ENCODE measurements around the gene PROX1. TPM values are rescaled to one million over a fixed set of nuclear protein-coding genes. Genes with fewer than 3 reads are reported as not detected.

PROX1 gene
- total RNA-seq, 2 experiments from 2014 or later, result 0.02 to 0.17 TPM

DNA sequence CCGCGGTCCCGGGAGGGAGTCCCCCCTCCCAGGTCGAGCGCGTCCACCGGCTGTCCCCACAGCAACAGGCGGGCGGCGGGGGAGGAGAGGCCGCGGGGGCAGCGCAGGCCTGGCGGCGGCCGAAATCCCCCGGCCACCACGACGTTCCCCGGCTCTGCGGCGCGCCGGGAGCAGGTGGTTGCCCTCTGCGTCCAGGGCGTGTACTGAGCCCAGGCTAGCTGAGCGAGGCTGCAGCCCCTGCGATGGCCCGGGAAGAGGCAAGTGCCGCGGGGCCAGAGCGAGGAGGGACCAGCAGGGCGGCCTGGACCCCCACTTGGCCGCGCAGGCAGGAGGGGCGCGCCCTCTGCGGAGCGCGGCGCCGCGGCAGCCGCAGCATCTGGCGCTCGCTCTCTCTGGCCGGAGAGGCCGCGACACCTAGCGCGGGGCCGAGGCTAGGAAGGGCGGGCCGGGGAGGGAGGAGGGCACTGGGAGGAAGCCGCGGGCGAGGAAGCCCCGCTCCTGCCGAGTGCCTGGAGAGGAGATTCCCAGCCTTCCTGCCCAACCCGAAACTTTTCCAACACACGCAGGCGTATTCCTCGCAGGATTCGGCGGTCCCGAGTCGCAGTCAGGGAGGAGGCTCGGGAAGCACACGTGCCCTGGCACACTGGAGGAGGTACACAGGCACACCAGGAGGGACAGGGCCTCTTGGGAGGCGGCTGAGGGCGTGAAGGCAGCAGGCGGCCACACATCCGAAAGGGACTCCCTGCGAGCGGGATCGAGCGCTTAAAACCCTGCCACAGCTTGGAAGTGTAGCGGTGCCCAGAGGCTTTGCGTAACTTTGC is 4.9 kb upstream of the PROX1 start:
- no peak overlapping the region for H3K4me3 Mint-ChIP-seq
- H3K27me3 Mint-ChIP-seq, result peaks cover 79% of the 10 kb centered on the region
- peaks cover 9% of the 10 kb centered on the region for H3K36me3 Mint-ChIP-seq
- no peaks in the 10 kb centered on the region for H3K9me3 Mint-ChIP-seq
- intact Hi-C loops (cut with micrococcal nuclease), result loop anchor here (10.0 kb wide), 1 partner anchor 298 kb away; no protein-coding TSS in a partner anchor
- H3K4me1 Mint-ChIP-seq (ENCODE audit: low read depth), result peaks cover 23% of the 10 kb centered on the region
- ChIA-PET CTCF (no interaction called here), POLR2A (no interaction called here)
- H3K27ac Mint-ChIP-seq, result no peak overlapping the region
- no peak for DNase-seq

GRCh38 chr1:213983493-213984386 is 4.0 kb upstream of the PROX1 start:
- peaks cover 30% of the 10 kb centered on the region for H3K4me1 Mint-ChIP-seq (ENCODE audit: low read depth)
- peaks cover 9% of the 10 kb centered on the region for H3K36me3 Mint-ChIP-seq
- CTCF ChIA-PET, result no interaction called here
- intact Hi-C loops (cut with micrococcal nuclease), result loop anchor here (10.0 kb wide), 1 partner anchor 299 kb away; no protein-coding TSS in a partner anchor
- H3K27me3 Mint-ChIP-seq, result peaks cover 80% of the 10 kb centered on the region
- H3K4me3 Mint-ChIP-seq, result no peak overlapping the region
- H3K27ac Mint-ChIP-seq, result no peak overlapping the region
- no peak for DNase-seq
- H3K9me3 Mint-ChIP-seq, result no peaks in the 10 kb centered on the region
- POLR2A ChIA-PET, result no interaction called here

DNA sequence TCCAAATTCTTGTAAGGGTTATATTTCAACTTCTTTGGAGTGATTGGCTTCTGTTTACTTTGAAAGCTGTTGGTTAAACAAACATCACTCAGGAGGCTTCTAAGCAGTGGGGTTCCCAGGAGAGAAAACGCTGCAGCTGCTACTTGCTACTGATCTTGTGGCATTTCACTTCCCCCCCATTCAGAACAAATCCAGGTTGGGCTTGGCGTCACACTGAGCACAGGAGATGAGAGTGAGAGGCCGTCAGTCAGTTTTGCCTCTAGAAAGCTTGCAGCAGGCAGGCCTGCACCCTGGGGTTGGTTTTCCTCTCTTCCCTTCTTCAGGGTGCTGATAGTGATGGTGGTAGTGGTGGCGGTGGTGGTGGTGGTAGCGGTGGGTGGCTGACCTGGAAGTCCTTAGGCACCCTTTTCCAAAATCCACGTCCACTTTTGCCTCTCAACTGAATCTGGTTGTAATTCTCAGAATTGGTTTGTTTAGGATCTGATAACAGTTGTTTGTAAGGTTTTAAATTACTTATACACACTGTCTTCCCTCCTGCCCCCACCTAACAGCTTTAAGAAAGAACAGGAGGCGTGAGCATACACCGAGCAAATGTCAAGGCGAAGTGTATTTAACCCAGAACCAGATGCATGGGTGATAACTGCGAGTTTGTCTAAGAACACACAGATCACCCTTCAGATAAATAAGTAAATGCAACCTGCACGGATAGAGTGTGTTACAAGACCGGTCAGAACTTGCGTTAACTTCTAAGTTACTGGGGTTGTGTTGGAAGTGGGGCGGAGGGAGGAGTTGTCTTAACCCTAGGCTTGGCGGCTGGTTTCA is 3.2 kb upstream of the PROX1 start:
- peaks cover 34% of the 10 kb centered on the region for H3K4me1 Mint-ChIP-seq (ENCODE audit: low read depth)
- CTCF ChIA-PET, result no interaction called here

GRCh38 chr1:213985209-213986019 is 2.4 kb upstream of the PROX1 start:
- no peak overlapping the region for H3K4me3 Mint-ChIP-seq
- H3K27me3 Mint-ChIP-seq, result peaks cover 84% of the 10 kb centered on the region
- intact Hi-C loops (cut with micrococcal nuclease), result loop anchor here (10.0 kb wide), 1 partner anchor 301 kb away; no protein-coding TSS in a partner anchor
- CTCF ChIA-PET, result interaction anchor here (0.7 kb wide), 1 partner anchor 276 kb away, joined by 3 read pairs; no protein-coding TSS in a partner anchor
- peaks cover 35% of the 10 kb centered on the region for H3K4me1 Mint-ChIP-seq (ENCODE audit: low read depth)
- H3K36me3 Mint-ChIP-seq, result peaks cover 5% of the 10 kb centered on the region
- H3K9me3 Mint-ChIP-seq, result no peaks in the 10 kb centered on the region
- no peak overlapping the region for H3K27ac Mint-ChIP-seq
- no peak for DNase-seq
- POLR2A ChIA-PET, result no interaction called here

More for the DNA sequence above, 3.2 kb upstream of the PROX1 start:
- POLR2A ChIA-PET, result no interaction called here
- H3K27ac Mint-ChIP-seq, result no peak overlapping the region
- H3K27me3 Mint-ChIP-seq, result peaks cover 80% of the 10 kb centered on the region
- H3K36me3 Mint-ChIP-seq, result peaks cover 5% of the 10 kb centered on the region
- intact Hi-C loops (cut with micrococcal nuclease), result loop anchor here (10.0 kb wide), 1 partner anchor 300 kb away; no protein-coding TSS in a partner anchor
- H3K4me3 Mint-ChIP-seq, result no peak overlapping the region
- H3K9me3 Mint-ChIP-seq, result no peaks in the 10 kb centered on the region
- no peak for DNase-seq

GRCh38 chr1:213986020-213986924 is 1.5 kb upstream of the PROX1 start:
- CTCF ChIA-PET, result interaction anchor here (0.7 kb wide), 1 partner anchor 276 kb away, joined by 3 read pairs; no protein-coding TSS in a partner anchor
- Mint-ChIP-seq H3K9me3 (no peaks in the 10 kb centered on the region), H3K36me3 (peaks cover 5% of the 10 kb centered on the region), H3K4me1 (ENCODE audit: low read depth) (peaks cover 35% of the 10 kb centered on the region), H3K4me3 (no peak overlapping the region), H3K27ac (no peak overlapping the region), H3K27me3 (peaks cover 84% of the 10 kb centered on the region)
- intact Hi-C loops (cut with micrococcal nuclease), result loop anchor here (10.0 kb wide), 1 partner anchor 301 kb away; no protein-coding TSS in a partner anchor
- no peak for DNase-seq
- POLR2A ChIA-PET, result no interaction called here

- no peaks in the 10 kb centered on the region for H3K9me3 Mint-ChIP-seq
- peaks cover 82% of the 10 kb centered on the region for H3K27me3 Mint-ChIP-seq
- H3K4me1 Mint-ChIP-seq (ENCODE audit: low read depth), result peaks cover 35% of the 10 kb centered on the region
- ChIA-PET POLR2A (no interaction called here), CTCF (no interaction called here)
- no peak for DNase-seq
- intact Hi-C loops (cut with micrococcal nuclease), result loop anchor here (10.0 kb wide), 1 partner anchor 302 kb away; no protein-coding TSS in a partner anchor
- H3K27ac Mint-ChIP-seq, result no peak overlapping the region
- H3K36me3 Mint-ChIP-seq, result peaks cover 5% of the 10 kb centered on the region
- no peak overlapping the region for H3K4me3 Mint-ChIP-seq
These were observed 885 bp upstream of the PROX1 start for GRCh38 chr1:213986925-213987250.

DNA sequence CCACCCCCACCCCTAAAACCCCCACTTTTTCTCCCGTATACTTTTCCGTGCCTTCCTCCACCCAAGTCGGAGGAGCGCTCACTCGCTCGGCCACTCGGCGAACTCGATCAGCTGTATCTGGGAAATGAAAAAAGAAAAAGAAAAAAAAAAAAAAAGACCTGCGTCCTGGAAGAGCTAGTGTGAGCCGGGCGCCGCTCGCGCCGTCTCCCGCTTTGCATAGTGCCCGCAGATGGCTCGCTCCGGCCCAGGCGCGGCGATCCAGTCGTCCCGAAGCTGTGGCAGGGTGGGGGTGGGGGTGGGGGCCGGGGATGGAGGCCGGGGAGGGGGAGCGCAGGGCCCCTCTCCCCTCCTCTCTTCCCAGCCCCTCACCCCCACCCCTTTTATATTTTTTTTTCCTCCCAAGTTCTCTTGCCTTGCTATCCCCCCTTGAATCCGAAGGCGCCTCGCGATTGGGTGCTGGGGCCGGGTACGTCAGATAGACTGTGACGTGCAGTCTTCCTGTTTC is 299 bp upstream of the PROX1 start:
- Mint-ChIP-seq H3K4me3 (peak overlapping the region; percentile 80), H3K36me3 (peaks cover 3% of the 10 kb centered on the region), H3K9me3 (no peaks in the 10 kb centered on the region), H3K27me3 (peaks cover 81% of the 10 kb centered on the region), H3K4me1 (ENCODE audit: low read depth) (peaks cover 32% of the 10 kb centered on the region), H3K27ac (no peak overlapping the region)
- ChIA-PET CTCF (no interaction called here), POLR2A (no interaction called here)
- no peak for DNase-seq
- intact Hi-C loops (cut with micrococcal nuclease), result loop anchor here (10.0 kb wide), 1 partner anchor 303 kb away; no protein-coding TSS in a partner anchor

GRCh38 chr1:213988507-213989001 is 781 bp downstream of the PROX1 start:
- DNase-seq, result no peak
- ChIA-PET CTCF (no interaction called here), POLR2A (no interaction called here)
- Mint-ChIP-seq H3K27me3 (peaks cover 80% of the 10 kb centered on the region), H3K36me3 (peaks cover 3% of the 10 kb centered on the region), H3K27ac (no peak overlapping the region), H3K4me1 (ENCODE audit: low read depth) (peaks cover 32% of the 10 kb centered on the region), H3K4me3 (peak overlapping the region; percentile 80), H3K9me3 (no peaks in the 10 kb centered on the region)
- intact Hi-C loops (cut with micrococcal nuclease), result loop anchor here (10.0 kb wide), 1 partner anchor 304 kb away; no protein-coding TSS in a partner anchor

DNA sequence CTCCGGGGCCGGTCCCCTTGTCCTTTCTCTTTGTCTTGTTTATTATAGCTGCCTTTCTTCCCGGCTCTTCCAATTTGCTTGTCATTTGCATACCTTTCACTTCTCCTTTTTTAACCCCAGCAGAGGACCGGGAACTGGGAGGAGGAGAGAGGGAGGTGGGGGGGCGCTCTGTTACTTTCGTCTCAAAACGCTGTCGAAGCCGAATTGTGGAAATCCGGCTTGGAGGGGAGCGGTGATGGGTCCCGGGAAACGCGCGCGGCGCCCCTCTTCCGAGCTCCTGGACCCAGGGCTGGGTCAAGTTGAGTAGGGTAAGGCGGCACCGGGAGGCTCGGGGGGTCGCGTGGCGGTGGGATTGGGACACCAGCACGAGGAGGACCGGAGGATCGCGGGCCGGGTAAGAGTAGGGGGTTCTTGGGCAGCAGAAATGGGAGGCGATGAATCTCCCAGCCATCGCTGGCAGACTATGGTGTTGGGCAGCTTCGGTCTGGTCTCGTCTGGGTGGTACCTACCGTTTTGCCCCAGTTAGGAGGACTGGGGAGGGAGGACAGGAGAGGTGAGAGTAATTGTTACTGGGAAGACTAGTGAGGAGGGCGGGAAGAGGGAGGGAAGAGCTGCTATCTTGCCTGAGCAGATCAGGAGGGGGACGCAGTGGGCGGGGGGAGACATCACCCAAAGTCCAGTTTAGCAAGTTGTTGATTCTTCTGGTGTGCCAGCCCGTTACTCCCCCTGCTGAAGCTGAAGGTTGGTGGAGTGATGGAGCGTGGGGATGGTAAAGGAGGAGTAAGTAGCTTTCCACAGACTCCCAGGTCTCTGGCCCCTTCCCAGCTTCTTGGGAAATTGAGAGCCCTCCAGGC is 1.5 kb downstream of the PROX1 start:
- DNase-seq, result no peak
- POLR2A ChIA-PET, result no interaction called here
- intact Hi-C loops (cut with micrococcal nuclease), result loop anchor here (10.0 kb wide), 1 partner anchor 304 kb away; no protein-coding TSS in a partner anchor
- no peak overlapping the region for H3K27ac Mint-ChIP-seq
- H3K27me3 Mint-ChIP-seq, result peaks cover 73% of the 10 kb centered on the region
- CTCF ChIA-PET, result no interaction called here
- H3K36me3 Mint-ChIP-seq, result peaks cover 3% of the 10 kb centered on the region
- peak overlapping the region; percentile 80 for H3K4me3 Mint-ChIP-seq
- peaks cover 32% of the 10 kb centered on the region for H3K4me1 Mint-ChIP-seq (ENCODE audit: low read depth)
- no peaks in the 10 kb centered on the region for H3K9me3 Mint-ChIP-seq
